Measurements from ENCODE around the gene QSOX1.
A peak's percentile ranks its signal among the peaks of the same experiment; 100 is the strongest.
"Not testable (repeated sequence)": the region's sequence is repeated elsewhere in the genome, so short reads cannot be mapped to it uniquely, and the experiment has no call there.

QSOX1 gene

DNA sequence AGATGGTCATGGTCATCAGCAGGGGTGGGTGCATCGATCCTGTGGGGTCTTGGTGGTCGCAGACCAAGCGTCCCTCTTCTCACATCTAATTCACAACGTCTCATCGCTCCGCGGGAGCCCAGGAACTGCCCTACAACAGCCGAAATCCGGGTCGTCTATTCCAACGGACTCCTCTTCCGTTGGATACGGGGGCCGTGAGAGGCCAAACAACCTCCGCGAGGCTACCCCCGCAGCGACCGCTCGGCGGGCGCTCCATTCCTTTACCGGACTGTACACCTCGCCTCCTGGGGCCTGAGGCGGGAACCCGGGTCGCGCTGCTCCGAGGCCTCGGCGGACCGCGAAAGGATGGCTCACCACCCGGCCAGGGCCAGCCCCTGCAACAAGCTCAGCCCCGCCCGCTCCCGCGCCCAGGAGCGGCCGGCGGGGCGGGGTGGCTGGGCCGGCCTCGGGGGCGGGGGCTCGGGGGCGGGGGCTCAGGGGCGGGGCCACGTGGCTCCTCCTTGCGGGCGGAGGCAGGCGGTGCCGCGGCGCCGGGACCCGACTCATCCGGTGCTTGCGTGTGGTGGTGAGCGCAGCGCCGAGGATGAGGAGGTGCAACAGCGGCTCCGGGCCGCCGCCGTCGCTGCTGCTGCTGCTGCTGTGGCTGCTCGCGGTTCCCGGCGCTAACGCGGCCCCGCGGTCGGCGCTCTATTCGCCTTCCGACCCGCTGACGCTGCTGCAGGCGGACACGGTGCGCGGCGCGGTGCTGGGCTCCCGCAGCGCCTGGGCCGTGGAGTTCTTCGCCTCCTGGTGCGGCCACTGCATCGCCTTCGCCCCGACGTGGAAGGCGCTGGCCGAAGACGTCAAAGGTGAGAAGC lies at the start of gene QSOX1:
TSS of gene QSOX1 (plus strand) at position 545 of the 857 bp plus-strand sequence. CDS start at position 584, 39 bp downstream.
- DNase-seq (ENCODE audit: low read depth in 2 of 2, low spot score in 1 of 2): peak; percentile 56 to 80

- DNase-seq (ENCODE audit: low read depth in 2 of 2, low spot score in 1 of 2): no peak
Measured at GRCh38 chr1:180112091-180112490, 42.6 kb upstream of the QSOX1 start.

GRCh38 chr1:180112984-180113647 lies 41.6 kb upstream of the QSOX1 start:
- no peak for DNase-seq (ENCODE audit: low read depth in 2 of 2, low spot score in 1 of 2)

DNA sequence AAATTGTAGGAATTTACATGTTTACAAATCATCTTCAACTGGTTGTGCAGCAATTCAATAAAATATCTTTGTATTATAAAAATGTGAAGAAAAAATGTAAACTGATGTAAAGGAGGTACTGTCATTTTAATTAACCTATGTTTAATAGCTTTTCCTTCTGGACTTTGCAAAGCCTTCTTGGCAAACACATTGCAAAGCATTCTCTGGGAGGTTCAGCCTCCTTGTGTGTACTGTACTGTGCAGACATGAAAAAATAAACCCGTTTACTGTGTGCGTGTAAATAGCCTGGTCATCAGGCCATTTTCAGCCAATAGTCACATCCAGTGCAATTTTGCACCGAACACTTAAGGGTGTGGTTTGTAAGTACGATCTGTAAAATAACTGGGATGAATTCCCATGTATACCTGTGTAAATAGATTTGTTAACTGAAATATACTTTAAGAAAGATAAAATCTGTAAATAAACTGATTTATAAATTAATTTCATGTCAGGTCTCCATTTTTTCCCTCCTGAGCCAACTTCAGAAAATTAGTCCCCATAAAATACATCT lies 40.2 kb upstream of the QSOX1 start:
- no peak for DNase-seq (ENCODE audit: low read depth in 2 of 2, low spot score in 1 of 2)

- no peak for DNase-seq (ENCODE audit: low read depth in 2 of 2, low spot score in 1 of 2)
Measured at GRCh38 chr1:180116964-180117763, 37.5 kb upstream of the QSOX1 start.

GRCh38 chr1:180117764-180118116 lies 36.9 kb upstream of the QSOX1 start:
- no peak for DNase-seq (ENCODE audit: low read depth in 2 of 2, low spot score in 1 of 2)

GRCh38 chr1:180119837-180120236 lies 34.8 kb upstream of the QSOX1 start:
- DNase-seq (ENCODE audit: low read depth in 2 of 2, low spot score in 1 of 2): no peak

DNA sequence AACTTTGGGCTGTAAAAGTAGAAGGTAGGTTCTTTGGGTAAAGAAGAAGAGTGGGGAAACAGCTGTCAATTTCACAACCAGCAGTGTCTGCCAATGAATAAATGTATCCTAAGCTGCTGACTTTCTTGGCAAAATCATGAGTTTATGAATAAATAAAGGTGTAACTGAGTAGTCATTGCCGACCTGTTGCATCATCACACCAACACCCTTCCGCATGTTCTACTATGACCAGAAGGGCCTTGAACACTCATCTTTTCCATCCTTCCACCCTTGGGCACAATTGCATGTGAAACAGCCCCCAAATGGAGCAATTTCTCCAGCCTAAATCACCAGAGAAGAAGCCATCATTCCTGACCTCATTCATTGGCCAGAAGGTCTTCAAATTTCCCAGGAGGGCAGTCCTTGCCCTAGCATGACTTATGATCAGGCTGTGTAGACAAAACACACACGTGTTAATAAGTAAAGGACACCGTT lies 31.2 kb upstream of the QSOX1 start:
- DNase-seq (ENCODE audit: low read depth in 2 of 2, low spot score in 1 of 2): no peak

GRCh38 chr1:180130651-180131050 lies 24.0 kb upstream of the QSOX1 start:
- no peak for DNase-seq (ENCODE audit: low read depth in 2 of 2, low spot score in 1 of 2)

DNA sequence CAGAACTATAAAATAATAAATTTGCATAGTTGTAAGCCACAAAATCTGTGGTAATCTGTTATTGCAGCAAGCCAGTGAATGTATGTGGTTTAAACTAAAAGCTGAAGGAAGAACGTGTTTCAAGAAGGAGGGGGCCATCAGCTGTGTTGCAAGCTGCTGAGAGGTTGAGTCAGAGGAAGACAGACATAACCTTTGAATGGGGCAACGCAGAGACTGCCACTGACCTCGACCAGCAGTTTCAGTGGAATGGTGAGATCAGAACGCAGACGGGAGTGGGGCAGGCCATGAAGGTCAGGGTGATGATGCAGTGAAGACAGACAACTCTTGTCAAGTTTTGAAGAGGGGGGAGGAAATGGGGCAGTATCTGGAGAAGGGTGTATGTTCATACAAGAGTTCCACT lies 23.2 kb upstream of the QSOX1 start:
- no peak for DNase-seq (ENCODE audit: low read depth in 2 of 2, low spot score in 1 of 2)

GRCh38 chr1:180133193-180133592 lies 21.5 kb upstream of the QSOX1 start:
- no peak for DNase-seq (ENCODE audit: low read depth in 2 of 2, low spot score in 1 of 2)

GRCh38 chr1:180133688-180134087 lies 21.0 kb upstream of the QSOX1 start:
- not testable (repeated sequence) for DNase-seq (ENCODE audit: low read depth in 2 of 2, low spot score in 1 of 2)

DNA sequence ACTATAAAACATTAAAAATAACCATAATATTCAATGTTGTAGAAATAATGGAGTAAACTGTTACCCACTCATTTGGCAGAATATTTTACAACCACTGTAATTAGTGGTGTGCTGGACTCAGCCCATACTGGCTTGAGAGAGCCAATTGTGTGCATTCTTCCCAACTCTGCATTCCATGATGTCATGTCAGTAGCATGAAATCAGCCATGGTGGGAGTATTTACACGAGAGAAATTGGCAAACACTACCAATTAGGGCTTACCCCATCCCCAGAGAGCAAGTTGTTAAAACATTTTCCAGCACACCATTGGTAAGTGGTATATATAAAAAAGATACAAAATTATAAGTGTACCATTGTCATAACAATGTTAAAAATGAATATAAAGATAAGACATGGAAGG lies 19.1 kb upstream of the QSOX1 start:
- DNase-seq (ENCODE audit: low read depth in 2 of 2, low spot score in 1 of 2): no peak

DNA sequence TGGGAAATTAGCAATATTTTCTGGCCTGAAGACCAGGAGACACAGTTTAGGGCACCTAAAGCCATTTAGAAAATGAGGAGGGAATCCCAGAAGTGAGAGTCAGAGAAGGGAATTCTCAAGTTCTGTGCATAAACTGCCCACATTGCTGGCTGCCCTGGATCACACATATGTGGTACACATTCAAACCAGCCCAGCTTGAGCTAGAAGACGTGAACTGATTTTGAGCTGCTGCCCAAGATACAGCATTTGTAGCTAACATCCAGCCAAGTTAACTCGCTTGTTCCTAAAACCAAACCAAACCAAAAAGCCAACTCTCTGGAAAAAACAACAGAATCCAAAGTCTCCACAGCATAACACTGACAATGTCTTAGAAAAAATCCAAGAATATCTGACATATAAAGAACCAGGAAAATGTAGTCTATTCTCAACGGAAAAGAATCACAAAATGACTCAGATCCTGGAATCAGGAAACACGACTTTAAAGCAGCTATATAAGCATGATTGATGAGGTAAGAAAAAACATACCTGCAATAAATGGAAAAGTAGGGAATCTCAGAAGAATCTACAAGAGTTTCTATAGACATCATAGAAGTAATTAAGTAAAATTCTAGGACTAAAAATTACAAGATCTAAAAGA lies 18.2 kb upstream of the QSOX1 start:
- DNase-seq (ENCODE audit: low read depth in 2 of 2, low spot score in 1 of 2): no peak

- DNase-seq (ENCODE audit: low read depth in 2 of 2, low spot score in 1 of 2): no peak
Measured at GRCh38 chr1:180136968-180137356, 17.7 kb upstream of the QSOX1 start.

- DNase-seq (ENCODE audit: low read depth in 2 of 2, low spot score in 1 of 2): no peak
Measured at GRCh38 chr1:180137776-180138175, 16.9 kb upstream of the QSOX1 start.

DNA sequence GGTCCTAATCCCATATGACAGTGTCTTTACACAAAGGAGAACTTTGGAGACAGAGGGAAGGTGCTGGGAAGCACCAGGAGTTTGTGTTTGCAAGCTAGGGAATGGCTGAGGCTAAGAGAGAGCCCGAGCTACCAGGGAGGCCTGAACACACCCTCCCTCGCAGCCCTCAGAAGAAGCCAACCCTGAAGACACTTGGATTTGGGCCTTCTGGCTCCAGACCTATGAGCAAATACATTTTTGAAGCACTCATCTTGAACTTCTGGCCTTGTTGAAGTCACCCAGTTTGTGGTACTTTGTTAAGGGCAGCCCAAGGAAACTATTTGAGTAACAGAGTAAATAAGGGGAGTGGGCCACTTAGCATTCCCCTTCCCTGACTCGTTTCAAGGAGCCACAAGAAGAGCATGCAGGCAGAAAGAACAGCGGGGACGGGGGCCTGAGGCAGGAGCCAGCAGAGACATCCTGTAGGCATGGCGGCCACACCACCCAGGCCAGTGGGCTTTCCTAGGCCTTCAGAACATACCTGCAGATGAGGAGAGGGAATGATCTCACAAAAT lies 13.2 kb upstream of the QSOX1 start:
- DNase-seq (ENCODE audit: low read depth in 2 of 2, low spot score in 1 of 2): no peak

DNA sequence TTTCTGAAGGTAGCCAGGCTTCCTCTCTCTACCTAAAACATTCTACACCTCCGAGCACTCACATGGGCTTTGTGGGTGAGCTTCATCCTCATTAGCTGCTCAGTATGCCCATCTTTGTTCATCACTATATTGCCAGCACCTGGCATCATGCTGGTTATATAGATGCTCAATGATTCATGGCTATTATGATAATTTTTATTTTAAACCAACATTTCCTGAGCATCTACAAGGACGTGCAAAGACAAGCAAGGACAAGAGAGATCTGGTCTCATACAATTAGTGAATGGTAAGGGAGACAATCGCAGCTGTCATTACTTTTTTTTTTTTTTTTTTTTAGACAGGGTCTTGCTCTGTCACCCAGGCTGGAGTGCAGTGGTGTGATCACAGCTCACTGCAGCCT lies 11.3 kb upstream of the QSOX1 start:
- DNase-seq (ENCODE audit: low read depth in 2 of 2, low spot score in 1 of 2): no peak

GRCh38 chr1:180144659-180145357 lies 9.9 kb upstream of the QSOX1 start:
- DNase-seq (ENCODE audit: low read depth in 2 of 2, low spot score in 1 of 2): no peak

DNA sequence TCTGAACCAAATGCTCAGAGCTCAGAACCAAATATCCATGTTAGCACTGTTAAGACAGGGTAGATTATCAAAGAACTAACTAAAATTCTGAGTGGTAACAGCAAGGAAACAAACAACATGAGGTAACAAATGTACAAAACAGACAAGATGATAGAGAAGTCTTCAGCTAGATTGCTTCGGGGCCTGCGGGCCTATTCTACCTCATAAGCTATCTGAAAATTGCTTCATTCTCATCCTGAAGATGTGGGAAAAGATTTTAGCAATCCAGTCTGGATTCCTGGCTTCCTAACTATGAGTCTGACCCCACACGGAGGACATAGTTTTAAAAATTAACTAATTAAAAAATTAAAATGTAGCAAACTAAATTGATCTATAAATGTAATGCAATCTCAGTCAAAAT lies 9.2 kb upstream of the QSOX1 start:
- no peak for DNase-seq (ENCODE audit: low read depth in 2 of 2, low spot score in 1 of 2)

All from stimulated activated CD8-positive, alpha-beta memory T cell treated with anti-CD3 and anti-CD28 coated beads, Interleukin-4, amount 100 ng/mL, for 4 hours (primary cell).